Stimulated activated CD8-positive, alpha-beta memory T cell treated with anti-CD3 and anti-CD28 coated beads, Interleukin-12 subunit alpha, Interleukin-12 subunit beta, amount 100 ng/mL, for 1 hour (primary cell): ENCODE measurements around the gene USP22.
A peak's percentile ranks its signal among the peaks of the same experiment; 100 is the strongest.

Experiments
- DNase-seq: peaks from one replicate; pipeline ENCODE4 v3.0.0-alpha.2; 2020; ENCODE audit warnings: low read depth

Gene USP22

DNA sequence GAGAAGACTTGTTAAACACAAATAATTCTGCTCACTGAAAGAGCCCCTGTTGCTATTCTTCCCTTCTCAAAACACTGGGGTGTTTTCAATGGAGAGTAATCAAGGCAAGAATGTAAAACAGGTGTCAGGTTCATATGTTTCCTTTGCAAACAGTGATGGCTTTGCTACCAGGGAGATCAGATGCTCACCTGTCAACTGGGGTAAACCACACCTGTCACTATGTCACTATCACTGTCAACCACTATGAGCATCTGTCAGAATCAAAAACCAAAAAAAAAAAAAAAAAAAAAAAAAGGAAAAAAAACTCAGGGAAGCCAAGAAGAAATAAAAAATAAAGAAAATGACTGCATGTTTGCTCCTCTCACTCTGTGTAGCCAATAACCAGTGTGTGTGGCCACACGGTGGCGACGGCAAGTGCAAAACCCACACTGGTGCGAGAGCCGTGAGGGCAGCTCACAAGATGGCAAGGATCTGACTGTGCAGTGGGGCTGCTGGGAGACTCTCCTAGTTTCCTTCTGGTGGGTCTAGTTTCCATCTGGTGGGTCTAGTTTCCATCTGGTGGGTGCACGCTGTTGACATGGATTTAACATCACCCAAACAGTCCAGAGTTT, 22.7 kb downstream of the USP22 start:
- peak; percentile 33 for DNase-seq

DNA sequence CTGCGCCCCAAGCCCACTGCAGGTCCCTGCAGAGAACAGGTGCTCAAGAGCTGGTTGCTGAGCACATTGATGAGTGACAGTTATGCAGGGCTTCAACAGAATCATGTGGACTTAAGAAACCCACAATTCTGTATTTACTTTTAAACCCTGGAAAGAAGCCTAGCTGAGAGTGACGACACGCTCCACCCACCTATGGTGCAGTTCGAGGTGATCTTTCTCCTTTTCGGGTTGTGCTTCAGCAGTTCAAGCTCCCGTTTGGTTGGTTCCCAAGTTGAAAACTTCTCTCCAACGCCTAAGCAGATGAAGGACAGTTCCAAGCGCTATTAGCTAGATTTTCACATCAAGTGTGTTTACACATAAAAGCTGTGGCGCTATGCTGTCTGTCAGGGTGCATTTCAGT, 23.9 kb downstream of the USP22 start:
- DNase-seq: no peak

DNA sequence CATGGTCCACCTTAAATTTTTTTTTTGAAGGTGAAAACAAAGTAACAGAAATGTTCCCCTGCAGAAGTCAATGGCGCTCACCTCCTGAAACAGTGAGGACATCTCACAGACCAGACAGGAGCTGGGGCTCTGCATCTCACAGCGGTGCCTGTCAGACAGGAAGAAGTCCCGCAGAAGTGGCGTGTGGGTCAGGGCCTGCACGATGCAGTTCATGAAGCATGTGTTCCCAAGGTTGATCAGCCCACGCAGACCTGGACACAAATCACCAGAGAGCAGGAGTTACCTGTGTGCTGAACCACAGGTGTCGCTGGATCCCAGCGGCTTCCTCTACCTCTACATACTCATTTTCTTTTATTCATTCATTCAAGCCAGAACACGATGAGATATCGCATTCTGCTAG, 24.9 kb downstream of the USP22 start:
- no peak for DNase-seq

DNA sequence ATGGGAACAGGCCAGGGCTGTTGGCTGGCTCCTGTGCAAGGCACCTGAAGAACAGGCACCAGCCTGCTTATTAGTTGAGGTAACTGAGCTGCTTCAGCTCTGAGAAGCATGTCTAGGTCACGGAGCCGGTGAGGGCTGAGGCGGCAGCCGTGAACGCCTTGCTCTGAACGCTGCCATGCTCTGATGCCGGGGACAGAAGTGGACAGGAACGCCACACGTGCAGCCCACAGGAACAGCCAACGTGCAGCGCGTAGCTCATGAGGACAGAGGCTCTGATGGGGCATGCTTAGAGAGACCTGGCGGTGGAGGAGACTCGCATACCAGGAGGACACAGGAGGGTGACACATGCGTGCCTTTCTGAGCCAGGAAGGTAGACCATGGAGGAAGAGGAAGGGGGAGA, 25.6 kb downstream of the USP22 start:
- DNase-seq: no peak

- no peak for DNase-seq
Observed at GRCh38 chr17:21016826-21017225, 26.0 kb downstream of the USP22 start.

DNA sequence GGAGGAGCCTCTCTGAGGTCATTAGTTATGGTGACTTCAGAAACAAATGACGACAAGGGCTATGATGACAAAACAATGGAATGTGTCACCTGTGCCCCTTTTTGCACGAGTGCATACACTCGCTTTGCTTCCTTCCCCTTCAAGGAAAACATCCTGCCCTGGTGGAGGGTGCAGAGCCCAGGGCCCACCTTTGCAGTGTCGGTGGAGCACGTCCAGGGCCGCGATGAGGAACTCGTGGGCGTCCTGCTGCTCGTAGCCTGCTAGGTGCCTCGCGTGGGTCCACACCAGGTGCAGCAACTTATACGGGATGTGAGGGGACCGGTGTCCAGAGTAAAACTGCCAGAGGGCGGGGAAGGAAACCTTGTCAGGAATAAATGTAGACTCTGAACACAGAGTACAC, 27.2 kb downstream of the USP22 start:
- no peak for DNase-seq

DNA sequence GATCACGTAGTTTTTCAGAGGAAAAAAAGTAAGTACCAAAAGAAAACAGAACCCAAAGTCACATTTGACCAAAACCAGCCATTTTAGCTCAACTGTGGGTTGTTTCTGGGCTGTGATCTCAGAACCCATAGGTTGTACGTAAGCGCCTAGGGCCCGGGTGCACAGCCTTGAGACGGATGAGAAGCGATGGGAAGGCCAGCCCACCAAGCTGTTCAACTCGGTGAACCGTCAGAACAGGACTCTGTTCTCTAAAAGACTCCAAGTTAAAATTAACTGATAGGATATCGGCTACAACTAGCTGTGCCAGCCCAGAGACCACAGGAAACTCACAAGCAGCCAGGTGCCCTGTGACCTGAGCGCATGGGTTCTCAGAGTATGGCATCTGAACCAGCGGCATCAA, 28.3 kb downstream of the USP22 start:
- DNase-seq: no peak

GRCh38 chr17:21013983-21014382, 28.8 kb downstream of the USP22 start:
- DNase-seq: no peak

- no peak for DNase-seq
Observed at GRCh38 chr17:21012736-21013135, 30.1 kb downstream of the USP22 start.

DNA sequence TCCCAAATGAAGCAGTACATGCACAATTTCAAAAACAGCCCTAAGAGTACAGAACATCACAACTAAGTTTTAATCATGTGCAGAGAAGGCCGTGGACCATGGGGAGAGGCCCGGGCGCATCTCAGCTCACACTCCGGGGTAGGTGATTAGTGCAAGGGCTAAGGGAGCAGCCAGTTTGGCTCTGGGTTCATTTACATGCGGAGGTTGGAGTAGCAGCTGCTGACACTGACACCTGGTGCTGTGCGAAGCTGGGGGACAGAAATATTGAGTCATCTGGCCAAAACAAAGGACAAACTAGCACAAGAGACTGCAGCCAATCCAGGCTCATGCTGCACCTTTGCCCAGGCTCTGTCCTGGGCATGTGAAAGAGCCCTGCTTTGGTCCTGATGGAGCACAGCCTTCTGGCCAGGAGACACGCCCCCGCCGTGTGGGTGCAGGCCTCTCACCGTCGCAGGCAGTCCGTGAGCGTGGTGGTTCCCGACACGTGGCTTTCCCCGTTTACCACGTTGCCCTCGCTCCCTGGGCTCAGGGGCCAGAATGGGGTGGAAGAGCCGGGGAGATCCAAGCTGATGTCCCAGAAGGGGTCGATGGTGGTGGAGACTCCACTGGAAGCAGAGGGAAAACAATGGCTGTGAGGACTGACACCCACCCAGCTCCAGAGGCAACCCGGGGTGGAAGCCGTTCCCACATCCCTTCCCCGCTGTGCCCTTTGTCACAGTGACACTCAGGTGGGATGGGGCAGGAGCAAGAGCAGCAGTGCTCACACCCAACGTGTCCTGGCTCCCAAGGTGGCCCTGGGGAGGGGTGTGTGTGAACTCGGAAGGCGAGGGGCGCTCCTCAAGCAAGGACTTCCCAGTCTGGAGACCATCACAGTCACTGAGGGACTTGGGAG, 31.9 kb downstream of the USP22 start:
- no peak for DNase-seq

GRCh38 chr17:21008992-21009671, 33.7 kb downstream of the USP22 start:
- DNase-seq: no peak

DNA sequence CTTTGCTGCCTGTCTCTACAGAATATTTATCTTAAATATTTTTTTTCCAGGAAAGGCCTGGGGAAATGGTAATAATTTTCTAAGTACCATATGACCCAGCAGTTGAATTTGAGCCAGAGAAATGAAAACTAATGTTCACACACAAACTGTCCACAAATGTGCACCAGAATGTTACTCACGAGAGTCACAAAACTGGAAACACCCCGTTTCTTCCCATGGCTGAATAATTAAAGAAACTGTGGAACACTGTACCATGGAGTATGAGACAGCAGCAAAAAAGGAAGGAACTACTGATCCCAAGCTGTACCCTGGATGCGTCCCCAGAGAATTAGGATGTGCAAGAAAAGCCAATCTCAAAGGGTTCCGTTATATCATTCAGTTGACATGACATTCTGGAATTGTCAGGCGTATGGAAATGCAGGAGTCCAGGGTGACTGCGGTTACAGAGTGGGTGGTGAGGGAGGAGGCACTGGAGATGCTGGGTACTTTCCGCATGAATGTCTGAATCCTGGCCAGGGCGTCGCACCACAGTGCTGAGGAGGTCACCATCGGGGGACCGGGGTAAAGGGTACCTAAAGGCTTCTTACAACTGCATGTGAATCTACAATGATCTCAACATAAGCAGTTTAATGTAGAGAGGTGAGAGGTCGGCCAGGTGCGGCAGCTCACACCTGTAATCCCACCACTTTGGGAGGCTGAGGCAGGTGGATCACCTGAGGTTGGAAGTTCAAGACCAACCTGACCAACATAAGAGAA, 34.5 kb downstream of the USP22 start:
- no peak for DNase-seq

GRCh38 chr17:21007646-21008045, 35.2 kb downstream of the USP22 start:
- no peak for DNase-seq

- DNase-seq: no peak
Observed at GRCh38 chr17:21005803-21006202, 37.0 kb downstream of the USP22 start.

GRCh38 chr17:21005367-21005766, 37.4 kb downstream of the USP22 start:
- DNase-seq: no peak

GRCh38 chr17:21004016-21004930, 38.5 kb downstream of the USP22 start:
- DNase-seq: no peak

DNA sequence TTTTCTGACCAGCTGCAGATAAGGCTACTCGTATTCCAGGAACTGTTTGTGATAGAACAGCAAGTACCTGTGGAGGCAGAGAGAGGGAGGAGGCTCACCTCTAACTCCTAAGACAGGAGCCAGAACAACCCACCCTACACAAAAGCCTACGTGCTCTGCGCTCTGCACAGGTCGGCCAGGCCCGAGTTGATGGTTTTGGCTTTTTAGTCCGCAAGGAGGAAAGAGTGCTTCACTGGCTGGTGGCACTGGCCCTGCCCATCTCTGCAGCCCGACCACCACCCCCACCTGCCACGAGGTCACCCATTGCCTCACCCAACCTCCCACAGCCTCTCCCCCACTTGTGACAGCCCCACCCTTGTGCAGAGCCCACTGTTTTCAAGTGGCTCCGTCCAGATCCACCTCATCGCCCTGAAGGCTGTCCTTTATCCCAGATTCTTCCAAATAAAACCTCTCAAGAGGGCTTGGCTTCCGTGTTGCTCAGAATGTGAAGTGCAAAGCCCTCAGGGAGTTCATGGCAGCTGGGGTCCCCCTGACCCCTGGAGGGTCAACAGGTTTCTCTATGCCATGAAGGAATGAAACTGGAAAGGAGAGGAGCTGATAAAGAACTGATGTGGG, 39.7 kb downstream of the USP22 start:
- no peak for DNase-seq

GRCh38 chr17:21002309-21003006, 40.4 kb downstream of the USP22 start:
- no peak for DNase-seq

DNA sequence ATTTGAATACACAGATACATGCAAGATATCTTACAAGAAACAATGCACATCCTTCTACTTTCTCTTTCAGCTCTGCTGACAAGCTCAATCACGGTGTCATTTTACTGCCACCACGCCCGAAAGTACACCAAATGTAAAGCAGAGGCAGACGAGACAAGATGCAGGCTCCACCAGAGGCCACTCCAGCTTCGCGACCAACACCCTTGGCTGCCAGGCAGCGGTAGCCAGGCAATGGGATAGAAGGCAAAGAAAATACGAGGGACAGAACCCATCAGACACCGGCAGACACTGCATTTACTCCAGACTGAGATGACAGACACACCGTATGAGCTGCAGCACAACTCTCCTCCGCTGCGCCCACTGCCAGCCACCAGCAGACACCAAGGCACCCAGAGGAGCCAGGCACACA, 41.0 kb downstream of the USP22 start:
- no peak for DNase-seq

GRCh38 chr17:21001111-21001812, 41.5 kb downstream of the USP22 start:
- no peak for DNase-seq
